ENCODE results near the gene UBL3. TPM values are rescaled to one million over a fixed set of nuclear protein-coding genes. Genes with fewer than 3 reads are reported as not detected.
A peak's percentile ranks its signal among the peaks of the same experiment; 100 is the strongest.

The UBL3 gene
- total and polyA plus RNA-seq, 2 of the 8 experiments (the other 6 are each of a cell fraction or from before 2014, with no cell fraction given), result 5.3 to 16.1 TPM

DNA sequence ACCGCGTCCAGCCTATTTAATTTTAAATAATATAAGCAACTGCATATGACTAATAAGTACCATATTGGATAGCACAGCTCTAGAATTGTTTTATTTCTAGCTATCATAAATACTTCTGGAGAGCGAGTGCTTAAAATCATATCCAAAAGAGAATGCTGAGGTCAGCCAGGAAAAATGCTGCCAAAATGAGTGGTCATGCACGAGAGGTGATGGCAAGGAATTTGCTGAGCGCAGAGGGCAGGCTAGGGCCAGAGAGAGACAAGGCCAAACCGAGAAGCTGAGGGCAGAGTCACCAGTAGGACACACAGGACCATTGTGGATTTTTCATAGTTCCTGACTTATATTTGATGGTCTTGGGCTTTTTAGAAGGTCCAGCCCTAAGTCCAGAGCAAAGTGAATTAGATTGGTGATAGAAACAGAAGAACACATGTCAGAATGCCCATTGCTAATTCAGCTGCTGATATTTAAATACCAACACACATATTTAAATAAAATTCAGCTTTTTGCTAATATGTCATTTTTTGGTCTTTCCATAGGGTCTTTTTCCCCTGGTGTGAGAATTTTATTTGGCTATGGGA lies 33.6 kb upstream of the UBL3 start:
- Histone ChIP-seq H2AFZ (ENCODE audit: low read length) (no peak overlapping the region), H3K14ac (ENCODE audit: insufficient read length) (no peak overlapping the region), H3K36me3 (ENCODE audit: control insufficient read depth in 2 of 4, insufficient read depth in 4 of 4, low read length in 3 of 4) (no peaks in the 10 kb centered on the region), H3K4ac (replicated peaks; ENCODE audit: insufficient read length, low read depth, low read length) (no peak overlapping the region), H3K27ac (ENCODE audit: low read depth, low read length) (no peak overlapping the region), H3K4me2 (ENCODE audit: insufficient read depth in 1 of 2, low read depth in 2 of 2, low read length in 2 of 2) (no peak overlapping the region; a peak in 1 of 4 replicates), H3K18ac (ENCODE audit: extremely low read depth, low read length) (no peak overlapping the region), H4K5ac (ENCODE audit: insufficient read length, low read depth, low read length) (peak overlapping the region; percentile 2), H2BK5ac (ENCODE audit: low read depth, low read length) (no peak overlapping the region), H3K27me3 (replicated peaks in 1 of 4; ENCODE audit: control insufficient read depth in 3 of 4, extremely low read depth in 1 of 4, insufficient read depth in 3 of 4, low read length in 3 of 4) (no peaks in the 10 kb centered on the region), H2BK15ac (ENCODE audit: low read length) (no peak overlapping the region), H3K4me3 (ENCODE audit: extremely low read depth in 1 of 4, insufficient read depth in 2 of 4, low read depth in 3 of 4, low read length in 4 of 4) (no peak overlapping the region), H3K23me2 (ENCODE audit: low read depth, low read length) (no peaks in the 10 kb centered on the region), H2AK5ac (ENCODE audit: low read depth, low read length) (no peak overlapping the region), H3K23ac (ENCODE audit: insufficient read length) (no peak overlapping the region), H2BK120ac (replicated peaks; ENCODE audit: low read depth, low read length) (no peak overlapping the region), H2BK12ac (ENCODE audit: low read depth, low read length) (peak overlapping the region; percentile 83; the same call in 1 of the 2 replicates), H3K9me3 (ENCODE audit: insufficient read depth in 2 of 2, low read depth in 1 of 2, low read length in 1 of 2) (no peaks in the 10 kb centered on the region), H3K9ac (replicated peaks in 1 of 4; ENCODE audit: extremely low read depth in 1 of 4, low read depth in 3 of 4, low read length in 3 of 4) (no peak overlapping the region), H4K8ac (ENCODE audit: extremely low read depth, insufficient read depth, low read length) (no peak overlapping the region), H3K79me2 (ENCODE audit: control insufficient read depth in 1 of 2, insufficient read depth in 2 of 2, low read length in 2 of 2) (no peaks in the 10 kb centered on the region), H4K91ac (replicated peaks; ENCODE audit: insufficient read length, low read length) (no peak overlapping the region), H2BK20ac (ENCODE audit: low read length) (no peak overlapping the region), H3K4me1 (replicated peaks in 1 of 4; ENCODE audit: control insufficient read depth in 3 of 4, insufficient read depth in 4 of 4, low read length in 3 of 4) (peaks cover 0 to 13% (median 9%) of the 10 kb centered on the region in 4 experiments; a peak in 6 of 7 replicates), H3K79me1 (ENCODE audit: low read depth, low read length) (no peaks in the 10 kb centered on the region), H4K20me1 (replicated peaks in 1 of 2; ENCODE audit: control insufficient read depth in 1 of 2, insufficient read depth in 2 of 2, low read length in 2 of 2) (no peaks in the 10 kb centered on the region), H3K56ac (replicated peaks; ENCODE audit: insufficient read length, low read depth, low read length) (no peak overlapping the region)
- FAIRE-seq (no peak), DNase-seq (ENCODE audit: low read depth in 1 of 2, low spot score in 2 of 2) (no peak)
- POLR2A ChIA-PET (ENCODE audit: partially characterized antibody), result interaction anchor here (1.3 to 1.5 kb wide), 2 partner anchors 24 to 34 kb away, joined by 3 to 4 read pairs; no protein-coding TSS in a partner anchor
- TF ChIP-seq RAD21 (IDR thresholded peaks at IDR 0.05 in 1 of 2, conservative IDR thresholded peaks at IDR 0.05 in 1 of 2; ENCODE audit: low read depth in 2 of 2, low read length in 2 of 2) (no peak), SIX5 (IDR thresholded peaks at IDR 0.05; ENCODE audit: low read depth, low read length) (no peak), SIN3A (conservative IDR thresholded peaks at IDR 0.05 in 1 of 2, IDR thresholded peaks at IDR 0.05 in 1 of 2; ENCODE audit: low read depth in 1 of 2, low read length in 2 of 2) (no peak), RXRA (IDR thresholded peaks at IDR 0.05; ENCODE audit: insufficient read depth, low read depth, low read length) (no peak), SP1 (IDR thresholded peaks at IDR 0.05; ENCODE audit: low read depth, low read length) (no peak), PHF8 (conservative IDR thresholded peaks at IDR 0.05; ENCODE audit: low read depth, low read length) (no peak), BCL11A (IDR thresholded peaks at IDR 0.05; ENCODE audit: low read depth in 2 of 2, low read length in 2 of 2) (no peak), EZH2 (IDR thresholded peaks at IDR 0.05; ENCODE audit: low read depth, low read length, severe bottlenecking) (no peak), FOSL1 (IDR thresholded peaks at IDR 0.05; ENCODE audit: insufficient read depth, low read depth, low read length) (no peak), POLR2A (IDR thresholded peaks at IDR 0.05; ENCODE audit: control extremely low read depth in 1 of 2, low read depth in 2 of 2, low read length in 2 of 2) (no peak), CHD2 (IDR thresholded peaks at IDR 0.05; ENCODE audit: low read length) (no peak)
- 90% methylated on average over 6 of the region's 6 CpGs; no CpG with 5 or more reads in 1 of the 2 experiments for WGBS, 2 experiments (ENCODE audit: extremely low coverage in 1 of 2, insufficient coverage in 1 of 2, insufficient read length in 1 of 2, insufficient replicate concordance in 2 of 2, low coverage in 1 of 2, low lambda C conversion rate in 2 of 2, missing lambda C conversion rate in 1 of 2)
- CTCF ChIA-PET (ENCODE audit: partially characterized antibody), result interaction anchor here (1.0 kb wide), 1 partner anchor 377 kb away, joined by 3 read pairs; no protein-coding TSS in a partner anchor
